Measurements from ENCODE around the gene CCDC88B. TPM values are rescaled to one million over a fixed set of nuclear protein-coding genes. Genes with fewer than 3 reads are reported as not detected.

Gene CCDC88B
- total and polyA plus RNA-seq, 4 donors: 13.6 to 56.8 (median 43.4) TPM

DNA sequence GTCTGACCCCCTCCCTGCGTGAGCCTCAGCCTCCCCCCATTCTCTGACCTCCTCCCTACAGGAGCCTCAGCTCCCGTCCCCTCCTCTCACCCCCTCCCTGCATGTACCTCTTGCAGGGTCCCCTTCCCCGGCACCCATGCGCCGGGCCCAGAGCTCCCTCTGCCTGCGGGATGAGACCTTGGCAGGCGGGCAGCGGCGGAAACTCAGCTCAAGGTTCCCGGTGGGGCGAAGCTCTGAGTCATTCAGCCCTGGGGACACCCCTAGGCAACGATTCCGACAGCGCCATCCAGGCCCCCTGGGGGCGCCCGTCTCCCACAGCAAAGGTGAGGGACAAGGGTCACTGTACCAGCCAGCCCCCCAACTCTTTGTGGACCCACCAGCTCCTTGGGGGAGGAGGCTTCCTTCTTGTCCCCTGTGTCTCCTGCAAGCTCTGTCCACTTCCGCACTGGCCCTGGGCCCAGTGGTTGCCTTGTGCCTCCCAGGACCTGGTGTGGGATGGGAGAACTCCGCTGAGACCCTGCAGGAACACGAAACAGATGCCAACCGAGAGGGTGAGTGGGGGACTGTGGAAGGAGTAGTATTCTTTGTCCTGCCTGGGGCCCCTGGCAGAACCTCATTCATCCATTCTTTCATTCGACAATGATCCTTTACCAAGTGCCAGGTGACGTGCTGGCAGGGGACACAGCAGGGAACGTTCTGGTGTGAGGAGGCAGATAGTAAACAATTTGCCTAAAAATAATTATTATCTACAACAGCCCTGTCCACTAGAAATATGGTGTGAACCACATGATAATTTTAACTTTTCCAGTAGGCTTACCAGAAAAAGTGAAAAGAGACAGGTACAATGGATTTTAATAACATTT is 15.3 kb downstream of the CCDC88B start:
- TF ChIP-seq, protein P1, sequence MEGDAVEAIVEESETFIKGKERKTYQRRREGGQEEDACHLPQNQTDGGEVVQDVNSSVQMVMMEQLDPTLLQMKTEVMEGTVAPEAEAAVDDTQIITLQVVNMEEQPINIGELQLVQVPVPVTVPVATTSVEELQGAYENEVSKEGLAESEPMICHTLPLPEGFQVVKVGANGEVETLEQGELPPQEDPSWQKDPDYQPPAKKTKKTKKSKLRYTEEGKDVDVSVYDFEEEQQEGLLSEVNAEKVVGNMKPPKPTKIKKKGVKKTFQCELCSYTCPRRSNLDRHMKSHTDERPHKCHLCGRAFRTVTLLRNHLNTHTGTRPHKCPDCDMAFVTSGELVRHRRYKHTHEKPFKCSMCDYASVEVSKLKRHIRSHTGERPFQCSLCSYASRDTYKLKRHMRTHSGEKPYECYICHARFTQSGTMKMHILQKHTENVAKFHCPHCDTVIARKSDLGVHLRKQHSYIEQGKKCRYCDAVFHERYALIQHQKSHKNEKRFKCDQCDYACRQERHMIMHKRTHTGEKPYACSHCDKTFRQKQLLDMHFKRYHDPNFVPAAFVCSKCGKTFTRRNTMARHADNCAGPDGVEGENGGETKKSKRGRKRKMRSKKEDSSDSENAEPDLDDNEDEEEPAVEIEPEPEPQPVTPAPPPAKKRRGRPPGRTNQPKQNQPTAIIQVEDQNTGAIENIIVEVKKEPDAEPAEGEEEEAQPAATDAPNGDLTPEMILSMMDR (IDR thresholded peaks at IDR 0.05; ENCODE audit: control extremely low read depth, extremely low read depth): peak; percentile 37
- Histone ChIP-seq H3K9ac (ENCODE audit: insufficient read depth in 1 of 2, low read length in 2 of 2) (no peak overlapping the region), H3K9me3 (ENCODE audit: control insufficient read depth in 4 of 4, insufficient read depth in 3 of 4, low read length in 3 of 4) (no peaks in the 10 kb centered on the region), H3K4me3 (no peak overlapping the region), H3K4me1 (ENCODE audit: control insufficient read depth in 5 of 5, insufficient read depth in 5 of 5, low read length in 5 of 5) (peaks cover 0 to 23% (median 17%) of the 10 kb centered on the region in 5 donors), H3K27me3 (ENCODE audit: control insufficient read depth in 3 of 3, insufficient read depth in 3 of 3, low read length in 2 of 3) (no peaks in the 10 kb centered on the region), H3K36me3 (ENCODE audit: control insufficient read depth in 4 of 4, insufficient read depth in 4 of 4, low read length in 4 of 4) (peaks cover 0 to 2% (median 0%) of the 10 kb centered on the region in 4 donors), H3K27ac (ENCODE audit: low read depth in 1 of 2, low read length in 1 of 2) (peak overlapping the region in 1 of 2 donors; percentile 41)
- ATAC-seq (ENCODE audit: insufficient read depth, low FRiP score): peak; percentile 51
- 18 to 20% methylated on average over 23 of the region's 23 CpGs for WGBS, 2 donors
- peak; percentile 70 to 76 (median 72) for DNase-seq

DNA sequence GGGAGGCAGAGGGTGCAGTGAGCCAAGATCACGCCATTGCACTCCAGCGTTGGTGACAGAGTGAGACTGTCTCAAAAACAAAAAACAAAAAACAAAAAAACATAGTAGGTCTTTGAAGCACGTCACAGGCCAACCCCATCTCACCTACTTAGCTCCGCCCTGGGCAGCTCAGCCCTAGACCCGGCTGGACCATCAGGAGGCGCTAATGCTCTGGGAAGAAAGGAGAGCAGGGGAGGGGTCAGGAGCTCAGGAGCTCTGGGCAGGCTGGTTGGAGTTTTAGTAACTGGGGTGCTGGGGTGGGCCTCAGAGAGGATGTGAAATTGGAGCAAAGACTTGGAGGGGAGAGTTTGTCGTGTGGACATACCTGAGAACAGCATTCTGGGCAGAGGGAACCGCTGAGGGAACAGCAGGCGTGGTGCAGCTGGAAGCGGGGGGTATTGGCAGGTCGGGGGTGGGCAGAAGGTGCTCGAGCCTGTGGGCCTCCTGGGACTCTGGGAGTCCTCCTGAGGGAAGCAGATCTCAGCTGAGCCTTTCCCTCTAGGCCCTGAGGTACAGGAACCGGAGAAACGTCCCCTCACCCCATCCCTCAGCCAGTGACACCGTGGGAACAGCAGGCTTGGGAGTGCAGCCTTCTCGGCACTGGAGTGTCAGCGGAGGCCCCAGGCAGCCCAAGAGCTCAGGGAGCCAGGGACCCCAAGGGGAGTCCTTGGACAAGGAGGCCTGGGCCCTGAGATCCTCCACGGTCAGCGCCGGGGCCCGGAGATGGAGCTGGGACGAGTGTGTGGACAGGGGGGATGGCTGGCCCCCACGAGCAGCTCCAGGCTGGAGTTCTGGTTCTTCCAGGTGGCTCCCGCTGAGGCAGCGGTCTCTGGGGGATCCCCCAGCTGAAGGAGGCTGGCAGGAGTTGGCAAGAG is 16.8 kb downstream of the CCDC88B start:
- DNase-seq (no peak), ATAC-seq (ENCODE audit: insufficient read depth, low FRiP score) (no peak)
- Histone ChIP-seq H3K27ac (ENCODE audit: low read depth in 1 of 2, low read length in 1 of 2) (no peak overlapping the region), H3K9me3 (ENCODE audit: control insufficient read depth in 4 of 4, insufficient read depth in 3 of 4, low read length in 3 of 4) (no peaks in the 10 kb centered on the region), H3K36me3 (ENCODE audit: control insufficient read depth in 4 of 4, insufficient read depth in 4 of 4, low read length in 4 of 4) (peaks cover 0 to 15% (median 0%) of the 10 kb centered on the region in 4 donors), H3K4me3 (no peak overlapping the region), H3K4me1 (ENCODE audit: control insufficient read depth in 5 of 5, insufficient read depth in 5 of 5, low read length in 5 of 5) (peaks cover 0 to 23% (median 19%) of the 10 kb centered on the region in 5 donors), H3K27me3 (ENCODE audit: control insufficient read depth in 3 of 3, insufficient read depth in 3 of 3, low read length in 2 of 3) (no peaks in the 10 kb centered on the region), H3K9ac (ENCODE audit: insufficient read depth in 1 of 2, low read length in 2 of 2) (no peak overlapping the region)
- WGBS, 2 donors: 87 to 89% methylated on average over 23 to 25 of the region's 25 CpGs
- TF ChIP-seq, protein P1 (IDR thresholded peaks at IDR 0.05; ENCODE audit: control extremely low read depth, extremely low read depth): no peak

DNA sequence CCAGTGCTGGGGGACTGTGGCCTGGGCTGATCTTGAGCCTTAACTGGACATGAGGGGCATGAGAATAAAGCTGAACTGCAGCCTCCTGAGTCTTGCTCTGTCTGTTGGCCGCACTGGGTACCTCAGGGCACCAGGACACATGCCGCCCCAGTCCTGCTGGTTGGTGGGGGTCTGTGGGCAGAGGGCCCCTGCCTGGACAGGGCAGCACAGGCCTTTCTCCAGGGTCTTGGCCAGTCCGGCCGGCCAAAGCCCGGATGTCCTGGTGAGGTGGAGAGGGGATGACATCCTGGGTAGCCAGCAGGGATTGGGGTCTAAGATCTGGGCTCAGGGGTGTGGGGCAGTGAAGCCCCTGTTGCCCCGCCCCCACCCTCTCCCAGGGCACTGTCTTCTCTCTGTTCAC is 17.4 kb downstream of the CCDC88B start:
- no peak overlapping the region for H3K9ac ChIP-seq (ENCODE audit: insufficient read depth in 1 of 2, low read length in 2 of 2)
- TF ChIP-seq, protein P1 (IDR thresholded peaks at IDR 0.05; ENCODE audit: control extremely low read depth, extremely low read depth): no peak
- peaks cover 0 to 22% (median 5%) of the 10 kb centered on the region in 4 donors for H3K36me3 ChIP-seq (ENCODE audit: control insufficient read depth in 4 of 4, insufficient read depth in 4 of 4, low read length in 4 of 4)
- no peak overlapping the region for H3K4me3 ChIP-seq
- DNase-seq (no peak), ATAC-seq (ENCODE audit: insufficient read depth, low FRiP score) (no peak)
- H3K4me1 ChIP-seq (ENCODE audit: control insufficient read depth in 5 of 5, insufficient read depth in 5 of 5, low read length in 5 of 5): peaks cover 0 to 23% (median 19%) of the 10 kb centered on the region in 5 donors
- H3K9me3 ChIP-seq (ENCODE audit: control insufficient read depth in 4 of 4, insufficient read depth in 3 of 4, low read length in 3 of 4): no peaks in the 10 kb centered on the region
- WGBS, 2 donors: 96% methylated on average over 6 of the region's 6 CpGs
- no peak overlapping the region for H3K27ac ChIP-seq (ENCODE audit: low read depth in 1 of 2, low read length in 1 of 2)
- H3K27me3 ChIP-seq (ENCODE audit: control insufficient read depth in 3 of 3, insufficient read depth in 3 of 3, low read length in 2 of 3): no peaks in the 10 kb centered on the region

All from lung (tissue), 12 donors.